ENCODE measurements around the gene NR2F2. TPM values are rescaled to one million over a fixed set of nuclear protein-coding genes. Genes with fewer than 3 reads are reported as not detected.
A peak's percentile ranks its signal among the peaks of the same experiment; 100 is the strongest.

Gene NR2F2
- total and polyA plus RNA-seq, 2 of the 13 experiments (the other 11 are each of a cell fraction or from before 2014, with no cell fraction given), result 3.5 to 4.7 TPM

- peak overlapping the region; percentile 85 for H3K4me2 ChIP-seq (ENCODE audit: low read depth, low read length)
- H3K27me3 ChIP-seq (ENCODE audit: control insufficient read depth in 1 of 2, insufficient read depth in 2 of 2, low read length in 2 of 2), result no peaks in the 10 kb centered on the region; a peak in 1 of 5 replicates
- ChIA-PET POLR2A (interaction anchor here (1.0 to 2.8 kb wide), 5 partner anchors 23 to 1488 kb away, joined by 4 to 23 read pairs (median 5); no protein-coding TSS in a partner anchor), CTCF (ENCODE audit: low intra/inter-chr PET ratio, low total read pairs) (no interaction called here)
- in situ Hi-C loops (cut with HindIII; ENCODE audit: extremely low pct_ligation_motif_present, low pct_unique_long_range_greater_than_20kb) (loop anchor here (10.0 to 25.0 kb wide), 5 partner anchors 157 to 1070 kb away; no protein-coding TSS in a partner anchor), intact Hi-C loops (cut with micrococcal nuclease; ENCODE audit: unreplicated experiment) (loop anchor here (5.0 kb wide), 2 partner anchors 570 to 1490 kb away; no protein-coding TSS in a partner anchor)
- FAIRE-seq, result no peak
- WGBS (ENCODE audit: low lambda C conversion rate), result under 1% methylated on average over 13 of the region's 70 CpGs
- no peak for DNase-seq (ENCODE audit: low spot score)
- H4K20me1 ChIP-seq (ENCODE audit: insufficient read depth, low read length), result peaks cover 31% of the 10 kb centered on the region
- H3K9me3 ChIP-seq (ENCODE audit: low read length), result no peaks in the 10 kb centered on the region
- H3K36me3 ChIP-seq (replicated peaks in 1 of 2; ENCODE audit: control insufficient read depth in 1 of 2, insufficient read depth in 2 of 2, low read length in 2 of 2), result peaks cover 5 to 12% of the 10 kb centered on the region in 2 experiments; a peak in 2 of 5 replicates
- peak overlapping the region; percentile 68 to 94 (median 82) for H3K4me3 ChIP-seq (replicated peaks in 1 of 3; ENCODE audit: insufficient read depth in 1 of 3, low read depth in 2 of 3, low read length in 3 of 3)
- BruUV-seq (replicated peaks), result no TSS peak
- peak overlapping the region; percentile 91 for H3K27ac ChIP-seq (ENCODE audit: extremely low read length, insufficient read depth, low read length)
- no peak overlapping the region for H2AFZ ChIP-seq (ENCODE audit: low read length)
- H3K9ac ChIP-seq (ENCODE audit: insufficient read depth, low read depth, low read length), result peak overlapping the region; percentile 92
- peaks cover 35% of the 10 kb centered on the region for H3K4me1 ChIP-seq (ENCODE audit: insufficient read depth, low read length)
- peak; percentile 2; the same call in 2 of the 3 replicates for ATAC-seq
- peaks cover 60% of the 10 kb centered on the region for H3K79me2 ChIP-seq (ENCODE audit: insufficient read depth, low read length)
- peak; percentile 52; the same call in 1 of the 2 replicates for TF ChIP-seq ETS1 (CRISPR knock-in tag; IDR thresholded peaks at IDR 0.05)
- TF ChIP-seq CAMTA2 (CRISPR knock-in tag; IDR thresholded peaks at IDR 0.05; ENCODE audit: borderline replicate concordance), result no peak
- peak; percentile 66 for TF ChIP-seq TFDP2 (CRISPR knock-in tag; IDR thresholded peaks at IDR 0.05)
- TF ChIP-seq ZNF776 (CRISPR knock-in tag; IDR thresholded peaks at IDR 0.05), result peak; percentile 66; the same call in 1 of the 2 replicates
- peak; percentile 83 for TF ChIP-seq MYC (CRISPR knock-in tag; IDR thresholded peaks at IDR 0.05; ENCODE audit: borderline replicate concordance)
- TF ChIP-seq MLLT10 (CRISPR knock-in tag; IDR thresholded peaks at IDR 0.05), result peak; percentile 57; the same call in 1 of the 2 replicates
- 0 out of 2 replicates have a peak, but pooled peaks have one; percentile 34 for TF ChIP-seq ARID5B (CRISPR knock-in tag; IDR thresholded peaks at IDR 0.05)
- TF ChIP-seq ZBTB7A (CRISPR knock-in tag; IDR thresholded peaks at IDR 0.05), result no peak
- TF ChIP-seq PATZ1 (CRISPR knock-in tag; IDR thresholded peaks at IDR 0.05), result 0 out of 2 replicates have a peak, but pooled peaks have one; percentile 22
- TF ChIP-seq ZNF773 (CRISPR knock-in tag; IDR thresholded peaks at IDR 0.05; ENCODE audit: borderline replicate concordance), result 0 out of 2 replicates have a peak, but pooled peaks have one; percentile 37
- peak; percentile 54 for TF ChIP-seq TAF1 (CRISPR knock-in tag; IDR thresholded peaks at IDR 0.05)
- 0 out of 2 replicates have a peak, but pooled peaks have one; percentile 54 for TF ChIP-seq HNRNPL (IDR thresholded peaks at IDR 0.05; ENCODE audit: low read depth, low read length)
- no peak for TF ChIP-seq THYN1 (CRISPR knock-in tag; IDR thresholded peaks at IDR 0.05; ENCODE audit: borderline replicate concordance, low read depth)
- TF ChIP-seq ZNF331 (CRISPR knock-in tag; IDR thresholded peaks at IDR 0.05), result 0 out of 2 replicates have a peak, but pooled peaks have one; percentile 14
- TF ChIP-seq KMT2A (CRISPR knock-in tag; IDR thresholded peaks at IDR 0.05), result peak; percentile 86
Measured at GRCh38 chr15:96331945-96332636, 1.6 kb downstream of the NR2F2 start.
